Measurements from ENCODE around the gene SAXO2.

Gene SAXO2

DNA sequence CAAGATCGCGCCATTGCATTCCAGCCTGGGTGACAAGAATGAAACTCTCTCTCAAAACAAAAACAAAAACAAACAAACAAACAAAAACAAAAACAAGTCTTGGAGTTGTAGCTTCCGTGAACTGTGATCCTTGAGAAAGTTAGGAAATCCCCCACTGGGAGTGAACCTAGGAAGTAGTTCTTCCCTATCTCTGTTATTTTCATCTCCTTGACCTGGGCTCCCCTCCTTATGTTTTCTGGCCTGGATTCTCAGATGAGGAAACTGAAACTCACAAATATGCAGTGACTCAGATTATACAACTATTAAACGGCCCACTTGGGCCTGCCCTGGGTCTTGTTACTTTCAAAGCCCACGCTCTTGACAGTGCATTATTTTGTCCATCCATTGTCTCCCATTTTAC is 29.7 kb downstream of the SAXO2 start:
- Histone ChIP-seq H3K9ac (ENCODE audit: low read length) (no peak overlapping the region), H3K36me3 (ENCODE audit: low read length) (no peaks in the 10 kb centered on the region), H3K9me3 (ENCODE audit: insufficient read depth, low read length) (no peaks in the 10 kb centered on the region), H3K79me2 (ENCODE audit: insufficient read depth, low read length) (no peaks in the 10 kb centered on the region), H3K27me3 (ENCODE audit: low read length) (no peaks in the 10 kb centered on the region), H4K20me1 (ENCODE audit: low read depth, low read length) (no peaks in the 10 kb centered on the region), H3K9me2 (replicated peaks; ENCODE audit: insufficient read depth, low read length) (no peaks in the 10 kb centered on the region), H3K27ac (ENCODE audit: low read depth, low read length) (no peak overlapping the region), H3K4me3 (ENCODE audit: insufficient read depth, low read length, poor library complexity, severe bottlenecking) (no peak overlapping the region), H3K4me2 (ENCODE audit: low read depth, low read length, poor library complexity, severe bottlenecking) (no peak overlapping the region), H3F3A (ENCODE audit: insufficient read depth) (no peaks in the 10 kb centered on the region), H2AFZ (ENCODE audit: low read depth, low read length, severe bottlenecking) (no peak overlapping the region)
- TF ChIP-seq EZH2phosphoT487 (conservative IDR thresholded peaks at IDR 0.05; ENCODE audit: low read length): no peak
- TF ChIP-seq, protein P1, sequence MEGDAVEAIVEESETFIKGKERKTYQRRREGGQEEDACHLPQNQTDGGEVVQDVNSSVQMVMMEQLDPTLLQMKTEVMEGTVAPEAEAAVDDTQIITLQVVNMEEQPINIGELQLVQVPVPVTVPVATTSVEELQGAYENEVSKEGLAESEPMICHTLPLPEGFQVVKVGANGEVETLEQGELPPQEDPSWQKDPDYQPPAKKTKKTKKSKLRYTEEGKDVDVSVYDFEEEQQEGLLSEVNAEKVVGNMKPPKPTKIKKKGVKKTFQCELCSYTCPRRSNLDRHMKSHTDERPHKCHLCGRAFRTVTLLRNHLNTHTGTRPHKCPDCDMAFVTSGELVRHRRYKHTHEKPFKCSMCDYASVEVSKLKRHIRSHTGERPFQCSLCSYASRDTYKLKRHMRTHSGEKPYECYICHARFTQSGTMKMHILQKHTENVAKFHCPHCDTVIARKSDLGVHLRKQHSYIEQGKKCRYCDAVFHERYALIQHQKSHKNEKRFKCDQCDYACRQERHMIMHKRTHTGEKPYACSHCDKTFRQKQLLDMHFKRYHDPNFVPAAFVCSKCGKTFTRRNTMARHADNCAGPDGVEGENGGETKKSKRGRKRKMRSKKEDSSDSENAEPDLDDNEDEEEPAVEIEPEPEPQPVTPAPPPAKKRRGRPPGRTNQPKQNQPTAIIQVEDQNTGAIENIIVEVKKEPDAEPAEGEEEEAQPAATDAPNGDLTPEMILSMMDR (IDR thresholded peaks at IDR 0.05; ENCODE audit: insufficient read depth, low read length, poor library complexity, severe bottlenecking): no peak

DNA sequence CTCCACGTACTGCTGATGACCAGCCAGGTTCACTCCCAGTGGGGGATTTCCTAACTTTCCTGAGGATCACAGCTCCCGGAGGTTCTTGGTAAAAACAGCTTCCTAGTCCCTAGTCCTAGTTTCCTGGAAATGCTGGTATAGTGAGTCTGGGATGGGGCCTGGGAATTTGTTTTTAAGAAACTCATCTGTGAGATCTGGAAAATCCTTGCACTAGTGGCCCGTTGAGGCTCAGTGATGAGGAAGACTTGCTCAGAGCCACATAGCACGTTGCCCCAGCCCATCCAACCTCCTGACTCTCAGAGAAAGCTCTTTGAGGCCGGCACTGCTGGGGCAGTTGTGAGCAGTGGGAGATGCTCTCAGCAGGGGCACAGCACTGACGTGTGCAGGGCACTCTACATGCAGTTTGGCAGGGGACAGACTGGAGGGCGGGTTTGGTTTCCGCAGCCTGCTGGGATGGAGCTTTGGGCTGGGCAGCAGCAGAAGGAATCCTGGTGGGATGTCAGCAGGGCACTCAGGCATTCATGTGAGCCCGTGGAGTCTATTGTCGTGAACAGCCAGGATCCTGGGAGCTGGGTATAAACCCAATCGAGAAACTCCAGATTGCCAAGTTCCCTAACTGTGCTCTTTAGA is 31.6 kb downstream of the SAXO2 start:
- Histone ChIP-seq H4K20me1 (ENCODE audit: low read depth, low read length) (no peaks in the 10 kb centered on the region), H3K9me3 (ENCODE audit: insufficient read depth, low read length) (no peaks in the 10 kb centered on the region), H3K4me2 (ENCODE audit: low read depth, low read length, poor library complexity, severe bottlenecking) (no peak overlapping the region), H2AFZ (ENCODE audit: low read depth, low read length, severe bottlenecking) (no peak overlapping the region), H3K79me2 (ENCODE audit: insufficient read depth, low read length) (no peaks in the 10 kb centered on the region), H3K4me3 (ENCODE audit: insufficient read depth, low read length, poor library complexity, severe bottlenecking) (no peak overlapping the region), H3K36me3 (ENCODE audit: low read length) (no peaks in the 10 kb centered on the region), H3K9ac (ENCODE audit: low read length) (no peak overlapping the region), H3F3A (ENCODE audit: insufficient read depth) (no peaks in the 10 kb centered on the region), H3K9me2 (replicated peaks; ENCODE audit: insufficient read depth, low read length) (no peaks in the 10 kb centered on the region), H3K27ac (ENCODE audit: low read depth, low read length) (no peak overlapping the region), H3K27me3 (ENCODE audit: low read length) (no peaks in the 10 kb centered on the region)
- TF ChIP-seq, protein P1 (IDR thresholded peaks at IDR 0.05; ENCODE audit: insufficient read depth, low read length, poor library complexity, severe bottlenecking): no peak
- no peak for TF ChIP-seq EZH2phosphoT487 (conservative IDR thresholded peaks at IDR 0.05; ENCODE audit: low read length)

DNA sequence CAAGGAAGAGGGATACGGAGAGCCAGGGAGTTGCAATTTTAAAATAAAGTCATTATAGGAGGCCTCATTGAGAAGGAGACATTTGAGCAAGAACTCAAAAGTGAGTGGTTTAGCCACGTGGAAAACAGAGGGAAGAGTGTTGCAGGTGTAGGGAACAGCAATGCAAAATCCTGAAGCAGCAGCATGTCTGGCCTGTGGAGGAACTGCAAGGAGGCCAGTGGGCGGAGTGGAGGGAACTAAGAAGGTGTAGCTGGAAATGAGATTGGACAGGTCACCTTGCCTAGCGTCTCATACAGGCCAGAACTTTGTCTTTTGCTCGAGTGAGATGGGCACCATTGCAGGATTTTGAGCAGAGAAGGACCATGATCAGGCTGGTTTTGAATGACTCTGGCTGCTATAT is 34.9 kb downstream of the SAXO2 start:
- Histone ChIP-seq H3K9ac (ENCODE audit: low read length) (no peak overlapping the region), H3K4me2 (ENCODE audit: low read depth, low read length, poor library complexity, severe bottlenecking) (no peak overlapping the region), H3K9me2 (replicated peaks; ENCODE audit: insufficient read depth, low read length) (no peaks in the 10 kb centered on the region), H4K20me1 (ENCODE audit: low read depth, low read length) (no peaks in the 10 kb centered on the region), H3K4me3 (ENCODE audit: insufficient read depth, low read length, poor library complexity, severe bottlenecking) (no peak overlapping the region), H3K27ac (ENCODE audit: low read depth, low read length) (no peak overlapping the region), H3K27me3 (ENCODE audit: low read length) (no peaks in the 10 kb centered on the region), H3F3A (ENCODE audit: insufficient read depth) (no peaks in the 10 kb centered on the region), H3K79me2 (ENCODE audit: insufficient read depth, low read length) (no peaks in the 10 kb centered on the region), H3K36me3 (ENCODE audit: low read length) (no peaks in the 10 kb centered on the region), H3K9me3 (ENCODE audit: insufficient read depth, low read length) (no peaks in the 10 kb centered on the region), H2AFZ (ENCODE audit: low read depth, low read length, severe bottlenecking) (no peak overlapping the region)
- TF ChIP-seq, protein P1 (IDR thresholded peaks at IDR 0.05; ENCODE audit: insufficient read depth, low read length, poor library complexity, severe bottlenecking): no peak
- no peak for TF ChIP-seq EZH2phosphoT487 (conservative IDR thresholded peaks at IDR 0.05; ENCODE audit: low read length)

All from SU-DHL-6 (cell line).